Germinal center (tissue), 1 donor: Measurements from ENCODE around the gene KIF6.
"Not testable (repeated sequence)": the region's sequence is repeated elsewhere in the genome, so short reads cannot be mapped to it uniquely, and the experiment has no call there.

Experiments
- DNase-seq: peaks from one replicate; pipeline ENCODE4 v3.0.0; 2012; ENCODE audit warnings: mixed read lengths, low spot score

KIF6 gene

DNA sequence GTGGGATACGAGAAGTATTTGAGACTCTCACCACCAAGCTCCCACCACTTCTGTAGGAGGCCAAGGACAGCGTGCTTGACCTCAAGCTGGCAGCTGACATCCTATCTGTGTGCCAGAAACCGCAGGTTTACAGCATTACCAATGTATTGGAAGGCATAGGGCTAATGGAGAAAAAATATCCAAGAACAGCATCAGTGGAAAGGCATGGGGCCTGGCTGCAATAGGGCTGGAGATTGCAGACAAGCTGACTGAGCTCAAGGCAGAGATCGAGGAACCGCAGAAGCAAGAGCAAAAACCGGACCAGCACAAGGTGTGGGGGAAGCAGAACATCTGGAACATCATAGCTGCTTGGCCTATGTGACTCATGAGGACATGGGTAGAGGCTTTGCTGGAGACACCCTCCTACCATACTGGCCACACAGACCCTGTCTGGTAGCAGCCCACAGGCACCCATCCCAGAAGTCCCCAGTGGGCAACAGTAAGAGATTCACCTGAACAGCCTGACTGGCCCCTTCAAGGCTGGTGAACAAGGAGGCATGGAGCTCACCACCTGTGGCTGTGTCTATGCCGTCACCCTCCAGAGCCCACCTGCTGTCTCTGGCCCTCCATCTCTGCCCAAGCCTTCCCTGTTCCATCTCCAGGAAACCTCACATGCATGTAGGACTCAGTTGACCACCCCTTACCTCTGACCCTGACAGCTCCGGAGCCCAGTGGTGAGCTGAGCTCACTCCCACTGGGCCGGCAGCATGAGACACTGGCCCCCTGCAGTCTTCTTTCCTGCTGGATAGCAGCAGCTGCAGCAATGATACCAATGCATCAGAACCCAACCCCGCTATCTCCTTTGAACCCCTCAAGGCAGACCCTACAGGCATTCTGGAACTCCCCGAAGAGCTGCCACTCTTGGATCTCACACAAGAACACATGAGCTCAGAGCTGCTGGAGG lies 171.1 kb downstream of the KIF6 start:
- no peak for DNase-seq

DNA sequence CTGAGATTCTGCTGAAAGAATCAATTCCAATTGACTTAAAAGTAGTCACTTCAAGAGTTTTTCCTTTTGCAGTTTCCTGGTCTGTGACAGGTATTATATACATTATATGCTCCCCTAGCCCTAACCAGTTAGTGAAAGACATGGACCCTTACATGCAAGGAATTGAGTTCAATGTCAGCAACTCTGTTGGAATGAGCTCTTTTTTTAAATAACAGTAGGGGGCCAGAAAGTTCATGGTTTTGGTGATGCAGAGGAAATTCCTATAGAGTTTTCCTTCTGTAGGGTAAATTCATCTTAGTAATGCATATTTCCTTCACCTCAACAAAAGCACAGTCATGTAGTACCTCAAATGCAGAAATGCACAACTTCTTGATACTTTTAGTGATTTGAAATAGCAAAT lies 172.2 kb downstream of the KIF6 start:
- DNase-seq, result no peak

DNA sequence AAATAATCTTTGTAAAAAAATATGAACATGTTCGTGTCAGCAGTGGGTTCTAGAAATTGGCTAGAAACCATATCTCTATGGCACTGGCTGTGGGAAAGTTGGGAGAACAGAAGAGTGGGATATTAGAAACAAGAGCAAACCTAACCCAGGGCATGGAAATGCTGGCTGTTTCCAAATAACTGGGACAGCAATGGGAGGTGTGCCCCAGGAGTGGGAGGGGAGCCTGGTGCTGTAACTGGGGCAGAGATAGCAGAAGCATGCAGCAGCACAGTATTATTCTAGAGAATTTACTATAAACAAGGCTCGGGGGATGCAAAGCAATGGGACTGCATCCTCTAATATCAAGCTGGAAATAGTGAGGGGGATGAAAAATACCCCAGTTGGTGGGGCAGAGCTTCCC lies 175.0 kb downstream of the KIF6 start:
- no peak for DNase-seq

DNA sequence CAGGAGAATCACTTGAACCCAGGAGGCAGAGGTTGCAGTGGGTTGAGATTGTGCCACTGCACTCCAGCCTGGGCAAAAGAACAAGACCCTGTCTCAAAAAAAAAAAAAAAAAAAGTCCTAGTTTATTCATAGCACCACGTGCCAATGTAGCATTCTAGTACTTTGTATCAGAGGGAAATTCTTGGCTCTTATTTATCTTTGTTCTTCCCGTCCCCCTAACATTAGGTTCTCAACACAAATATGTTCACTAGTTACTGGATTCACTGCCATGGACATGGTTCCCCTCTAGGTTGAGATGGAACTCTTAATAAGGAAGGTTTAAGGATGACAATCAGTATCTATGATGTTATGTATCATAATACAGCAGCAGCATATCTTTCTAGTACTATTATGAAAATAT lies 178.5 kb downstream of the KIF6 start:
- DNase-seq, result no peak

DNA sequence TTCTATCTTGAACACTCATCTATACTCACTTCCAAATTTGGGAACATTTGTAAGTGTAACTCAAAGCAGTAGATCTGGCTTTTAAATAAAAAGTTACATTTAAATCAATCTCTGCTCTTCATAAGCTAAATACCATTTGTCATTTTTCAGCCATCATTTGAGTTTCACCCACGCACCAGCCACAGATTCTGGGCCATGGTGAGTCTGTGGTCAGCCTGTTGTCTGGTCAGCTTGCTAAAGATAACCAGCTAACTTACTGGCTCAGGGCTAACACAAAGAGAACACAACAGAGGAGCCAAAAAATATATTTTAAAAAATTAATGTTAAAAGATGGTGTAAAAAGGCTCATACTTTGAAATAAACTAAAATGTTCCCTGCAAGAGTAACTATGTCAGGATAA lies 181.3 kb downstream of the KIF6 start:
- DNase-seq, result no peak

DNA sequence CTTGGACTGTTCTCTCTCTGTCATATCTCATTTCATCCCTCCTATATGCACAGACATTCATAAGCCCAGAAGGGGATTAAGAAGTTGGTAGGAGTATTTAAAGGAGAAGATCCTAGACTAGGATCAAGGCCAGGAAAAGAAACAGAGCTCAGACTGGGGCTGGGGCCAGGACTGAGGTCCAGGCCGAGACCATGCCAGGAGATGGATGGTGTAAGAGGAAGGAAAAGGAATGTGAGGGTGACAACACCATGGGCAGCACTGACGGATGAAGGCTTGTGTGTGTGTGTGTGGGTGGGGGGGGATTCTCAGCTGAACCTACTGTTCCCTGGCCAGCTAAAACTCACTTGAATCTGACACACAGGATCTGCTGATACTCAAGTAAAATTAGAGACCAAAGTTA lies 182.1 kb downstream of the KIF6 start:
- no peak for DNase-seq

DNA sequence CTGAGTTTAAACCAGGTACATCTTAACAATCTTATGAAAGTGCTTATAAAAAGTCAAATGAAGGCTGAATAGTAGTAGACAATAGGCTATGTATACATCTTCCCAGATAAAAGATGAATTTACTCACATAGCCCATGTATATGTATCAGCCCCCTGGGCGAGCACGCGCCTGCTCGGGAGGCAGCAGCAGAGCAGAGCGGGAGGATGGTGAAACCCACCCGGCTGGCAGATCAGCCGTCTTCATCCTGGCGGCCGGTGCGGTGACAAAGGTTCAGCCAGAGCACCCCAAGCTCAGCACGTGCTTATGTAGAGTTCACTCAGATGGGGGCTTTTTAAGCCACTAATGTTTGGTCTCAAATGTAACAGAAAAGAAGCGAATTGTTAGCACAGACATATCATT lies 184.8 kb downstream of the KIF6 start:
- DNase-seq, result no peak

DNA sequence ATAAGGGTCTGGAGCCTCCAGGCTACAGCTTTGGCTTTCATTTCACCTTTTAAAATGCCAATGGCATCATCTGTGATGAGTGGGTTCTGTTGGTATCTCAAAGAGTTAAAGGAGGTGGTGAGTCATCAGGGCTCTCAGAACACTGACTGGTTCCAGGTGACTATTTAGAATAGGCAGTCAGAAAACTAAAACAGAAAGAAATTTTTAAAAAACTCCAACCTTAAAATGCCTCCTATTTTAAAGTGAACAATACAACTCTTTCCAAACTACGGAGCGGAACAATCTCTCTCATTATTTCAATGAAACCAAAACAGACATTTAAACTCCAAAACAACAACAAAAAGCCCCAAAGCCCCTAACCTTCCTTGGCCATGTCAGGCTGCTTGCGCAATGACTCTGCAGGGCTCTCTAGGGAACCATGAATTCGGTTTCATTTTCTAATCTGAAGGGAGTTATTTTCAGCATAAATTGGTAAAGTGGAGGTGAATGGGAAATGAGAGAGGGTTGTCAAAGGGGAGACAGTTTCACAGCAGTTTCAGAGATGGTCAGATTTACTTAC lies 194.9 kb downstream of the KIF6 start:
- DNase-seq, result peak; percentile 8

DNA sequence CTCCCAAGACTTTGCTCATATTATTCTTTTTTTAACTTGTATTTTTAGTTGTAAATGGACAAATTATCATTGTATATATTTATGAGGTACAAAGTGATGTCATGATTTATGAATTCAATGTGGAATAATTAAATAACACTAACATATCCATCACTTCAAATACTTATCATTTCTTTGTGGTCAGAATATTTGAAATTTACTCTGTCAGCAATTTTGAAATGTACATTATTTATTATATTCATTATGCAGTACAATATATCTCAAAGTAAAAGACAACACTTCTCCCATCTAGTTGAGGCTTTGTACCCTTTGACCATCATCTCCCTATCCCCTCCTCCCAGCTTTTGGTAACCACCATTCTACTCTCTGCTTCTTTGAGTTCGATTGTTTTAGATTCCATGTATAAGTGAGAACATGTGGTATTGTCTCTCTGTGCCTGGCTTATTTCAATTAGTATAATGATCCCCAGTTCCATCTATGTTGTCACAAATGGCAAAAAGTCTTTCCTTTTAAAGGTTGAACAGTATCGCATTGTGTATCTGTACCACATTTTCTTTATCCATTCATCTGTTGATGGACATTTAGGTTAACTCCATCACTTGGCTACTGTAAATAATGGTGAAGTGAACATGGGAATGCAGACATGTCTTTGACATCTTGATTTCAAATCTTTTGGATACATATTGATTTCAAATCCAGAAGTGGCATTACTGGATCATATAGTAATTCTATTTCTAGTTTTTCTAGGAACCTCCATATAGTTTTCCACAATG lies 197.2 kb downstream of the KIF6 start:
- DNase-seq, result no peak

DNA sequence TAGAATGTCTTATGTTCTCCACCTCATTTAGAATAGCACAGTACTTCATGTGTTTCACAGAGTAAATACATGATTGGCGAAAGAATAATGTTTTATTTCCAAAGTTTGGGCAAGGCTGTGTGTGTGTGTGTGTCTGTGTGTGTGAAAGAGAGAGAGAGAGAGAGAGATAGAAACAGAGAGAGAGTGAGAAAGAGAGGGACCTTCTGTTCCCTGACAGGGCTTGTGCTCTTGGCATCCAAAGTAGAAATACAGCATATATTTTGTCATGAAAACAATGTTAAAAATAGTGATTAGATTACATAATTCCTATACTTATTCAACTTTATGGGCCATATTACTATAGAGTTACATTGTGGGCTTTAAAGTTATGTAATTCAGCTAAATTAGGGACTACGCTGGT lies 201.2 kb downstream of the KIF6 start:
- no peak for DNase-seq

DNA sequence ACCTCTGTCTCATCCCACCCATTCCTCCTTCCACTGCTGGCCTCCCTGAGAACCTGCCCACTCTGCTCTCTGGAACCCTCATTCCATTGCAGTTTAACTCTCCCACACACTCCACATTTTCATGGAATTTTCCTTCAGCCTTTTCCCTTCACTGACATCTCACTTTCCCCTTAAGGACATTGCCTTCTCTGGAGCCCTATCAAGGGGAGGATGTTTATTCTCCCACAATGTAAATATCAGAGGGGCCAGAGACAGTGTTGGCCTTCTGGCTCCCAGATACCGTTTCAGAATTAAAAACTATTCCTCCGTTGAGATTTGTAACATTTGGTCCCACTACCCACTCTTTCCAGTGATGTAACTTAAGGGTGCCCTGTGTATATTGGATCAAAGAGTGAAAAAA lies 203.2 kb downstream of the KIF6 start:
- no peak for DNase-seq

DNA sequence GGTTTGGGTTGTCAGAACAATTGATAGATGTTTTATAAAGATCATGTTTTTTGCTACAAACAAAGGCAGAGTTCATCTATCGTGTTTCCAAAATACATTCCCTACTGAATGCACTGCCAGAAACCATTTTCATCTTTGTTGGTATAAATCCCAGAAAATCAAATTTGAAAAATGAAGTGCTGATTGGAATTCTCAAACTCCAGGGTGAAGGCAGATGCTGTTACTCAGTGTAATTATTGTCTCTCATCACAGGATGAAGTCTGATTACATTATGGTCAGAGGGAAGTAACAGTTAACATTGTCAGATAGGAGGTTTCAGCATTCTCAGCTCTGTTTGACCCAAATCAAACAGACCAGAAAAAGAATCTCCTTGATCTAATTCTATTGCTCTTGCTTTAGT lies 204.3 kb downstream of the KIF6 start:
- DNase-seq, result no peak

DNA sequence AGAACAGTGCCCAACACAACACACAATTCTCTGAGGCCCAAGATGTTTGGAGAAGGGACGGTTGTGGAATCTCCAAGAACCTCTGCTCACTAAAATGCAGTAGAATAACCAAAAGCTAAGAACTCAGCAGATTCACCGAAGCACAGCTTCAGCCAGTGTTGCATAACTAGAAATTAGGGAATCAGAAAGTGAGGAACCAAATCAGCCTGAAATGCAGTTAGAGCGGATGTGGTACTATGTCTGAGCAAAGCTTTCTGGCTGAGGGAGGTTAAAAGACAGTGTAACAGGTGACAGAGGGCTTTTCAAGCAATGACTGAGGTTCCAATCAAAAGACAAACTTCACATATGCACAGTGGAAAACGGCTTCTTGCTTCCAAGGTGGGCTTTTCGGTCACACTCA lies 204.8 kb downstream of the KIF6 start:
- DNase-seq, result no peak

DNA sequence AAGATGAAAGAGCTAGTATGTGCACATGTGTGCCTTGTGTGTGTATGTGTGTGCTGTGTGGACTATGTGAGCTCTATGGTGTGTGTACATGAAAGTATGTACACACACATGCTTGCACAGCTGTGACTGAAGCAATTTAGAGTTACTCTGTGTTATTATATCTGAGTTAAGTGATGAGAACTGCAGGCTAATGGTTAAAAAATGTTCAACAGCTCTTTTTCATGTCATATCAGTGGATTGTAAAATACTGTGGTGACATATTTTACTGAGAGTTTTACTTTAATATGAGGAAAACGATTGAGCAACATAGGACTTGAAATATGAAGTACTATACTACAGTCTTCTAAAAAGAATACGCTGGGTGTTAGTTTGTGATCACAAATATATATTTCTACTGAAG lies 207.0 kb downstream of the KIF6 start:
- no peak for DNase-seq

DNA sequence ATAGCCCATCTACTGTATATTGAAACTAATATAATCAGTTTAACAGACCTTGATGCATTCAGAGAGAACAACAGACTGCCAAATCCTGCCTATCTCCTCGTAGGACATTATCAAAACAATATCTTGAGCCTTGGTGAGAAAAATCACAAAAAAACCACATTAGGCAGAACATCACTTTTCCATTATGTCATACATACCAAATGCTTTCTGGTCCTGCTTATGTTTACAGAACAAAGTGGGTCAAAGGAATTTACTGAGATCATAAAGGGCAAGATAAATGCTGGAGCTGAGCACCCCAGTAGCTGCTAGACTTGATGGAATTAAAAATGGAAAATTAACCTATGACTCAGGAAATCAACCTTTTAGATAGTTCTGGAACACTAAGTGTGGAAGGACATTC lies 207.5 kb downstream of the KIF6 start:
- no peak for DNase-seq

DNA sequence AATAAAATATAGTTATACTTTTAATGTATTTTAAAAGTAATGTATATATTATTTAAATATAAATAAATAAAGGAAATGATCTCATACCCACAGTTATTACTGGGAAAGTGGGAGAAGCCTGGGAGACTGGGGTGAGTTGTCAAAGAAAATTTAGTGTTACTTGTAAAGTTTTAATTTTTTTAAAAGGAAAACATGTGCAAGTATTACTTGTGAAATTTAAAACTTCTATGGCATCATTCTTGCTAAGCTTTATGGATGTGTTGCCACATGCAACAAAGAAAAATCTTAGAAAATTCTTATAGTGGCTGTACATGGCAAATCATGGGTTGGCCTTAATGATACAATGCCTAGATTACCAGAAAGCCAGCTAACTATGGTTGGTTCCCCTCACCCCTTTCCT lies 208.7 kb downstream of the KIF6 start:
- no peak for DNase-seq

DNA sequence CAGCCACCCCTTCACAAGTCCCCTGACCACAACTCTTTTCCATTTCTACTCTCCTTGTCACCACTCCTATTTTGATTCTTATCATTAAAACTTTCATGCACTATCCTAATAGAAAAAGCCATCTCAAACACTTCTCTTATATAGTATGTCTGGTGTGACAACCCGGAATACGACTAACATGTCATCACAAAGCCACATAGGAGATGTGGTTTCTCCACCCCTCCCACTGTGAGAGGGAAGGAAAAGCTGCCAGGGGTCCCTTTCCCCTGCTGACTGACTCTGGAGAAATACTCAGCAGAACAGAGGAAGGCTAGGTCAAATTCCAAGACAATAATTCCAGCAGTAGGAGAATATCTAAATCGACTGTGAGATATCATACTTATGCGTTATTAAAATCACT lies 209.7 kb downstream of the KIF6 start:
- DNase-seq, result no peak

DNA sequence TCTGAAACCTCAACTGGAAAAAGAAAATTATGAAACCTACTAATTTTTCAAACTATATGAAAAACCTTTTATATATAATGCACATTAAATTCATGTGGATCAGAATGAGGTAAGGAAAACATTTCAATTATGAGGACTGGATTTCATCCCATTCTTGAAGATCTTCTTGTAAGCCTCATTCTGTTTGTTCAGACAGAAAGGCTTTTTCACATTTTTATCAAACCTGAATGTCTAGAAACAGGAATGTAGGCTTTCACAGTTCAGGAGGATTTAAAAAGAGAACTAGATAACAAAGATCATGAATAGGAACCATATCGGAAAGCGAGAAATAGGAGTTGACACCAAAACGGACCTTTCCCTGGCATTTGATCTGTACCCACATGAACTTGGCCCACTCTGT lies 210.2 kb downstream of the KIF6 start:
- no peak for DNase-seq

DNA sequence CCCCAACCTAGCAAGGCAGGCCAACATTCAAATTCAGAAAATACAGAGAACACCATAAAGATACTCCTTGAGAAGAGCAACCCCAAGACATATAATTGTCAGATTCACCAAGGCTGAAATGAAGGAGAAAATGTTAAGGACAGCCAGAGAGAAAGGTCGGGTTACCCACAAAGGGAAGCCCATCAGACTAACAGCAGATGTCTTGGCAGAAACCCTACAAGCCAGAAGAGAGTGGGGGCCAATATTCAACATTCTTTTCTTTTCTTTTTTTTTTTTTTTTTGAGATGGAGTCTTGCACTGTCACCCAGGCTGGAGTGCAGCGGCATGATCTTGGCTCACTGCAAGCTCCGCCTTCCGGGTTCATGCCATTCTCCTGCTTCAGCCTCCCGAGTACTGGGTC lies 215.4 kb downstream of the KIF6 start:
- DNase-seq, result not testable (repeated sequence)

DNA sequence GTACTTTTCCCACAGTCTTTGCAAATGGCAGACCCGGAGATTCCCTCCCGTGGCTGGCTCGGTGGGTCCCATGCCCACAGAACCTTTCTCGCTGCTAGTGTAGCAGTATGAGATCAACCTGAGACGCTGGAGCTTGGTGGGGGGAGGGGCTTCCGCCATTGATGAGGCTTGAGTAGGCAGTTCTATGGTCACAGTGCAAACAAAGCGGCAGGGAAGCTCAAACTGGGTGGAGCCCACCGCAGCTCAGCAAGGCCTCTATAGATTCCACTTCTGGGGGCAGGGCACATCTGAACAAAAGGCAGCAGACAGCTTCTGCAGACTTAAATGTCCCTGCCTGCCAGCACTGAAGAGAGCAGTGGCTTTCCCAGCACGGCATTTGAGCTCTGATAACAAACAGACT lies 216.7 kb downstream of the KIF6 start:
- no peak for DNase-seq

DNA sequence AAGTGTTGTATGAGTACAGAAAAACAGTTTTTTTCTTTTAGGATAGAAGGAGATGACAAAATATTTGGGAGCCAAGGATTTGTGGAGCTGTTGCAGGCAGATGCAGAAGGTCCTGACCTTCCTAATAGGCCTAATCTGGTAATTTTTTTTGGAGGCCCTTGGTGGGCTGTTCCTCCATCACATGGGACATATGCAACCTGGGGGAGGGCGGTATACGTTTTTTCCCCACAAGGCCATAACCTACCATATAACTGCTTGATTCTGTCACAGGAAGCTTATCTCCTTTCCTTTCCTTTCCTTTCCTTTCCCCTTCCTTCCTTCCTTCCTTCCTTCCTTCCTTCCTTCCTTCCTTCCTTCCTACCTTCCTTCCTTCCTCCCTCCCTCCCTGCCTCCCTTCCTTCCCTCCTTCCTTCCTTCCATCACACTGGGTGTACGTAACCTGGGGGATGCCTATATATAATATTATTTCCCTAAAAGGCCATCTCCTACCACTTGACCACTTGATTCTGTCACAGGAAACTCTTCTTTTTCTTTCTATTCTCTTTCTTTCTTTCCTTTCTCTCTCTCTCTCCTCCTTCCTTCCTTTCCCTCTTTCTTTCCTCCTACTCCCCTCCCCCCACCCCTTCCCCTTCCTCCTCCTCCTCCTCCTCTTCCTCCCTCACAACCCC lies 217.7 kb downstream of the KIF6 start:
- DNase-seq, result no peak

DNA sequence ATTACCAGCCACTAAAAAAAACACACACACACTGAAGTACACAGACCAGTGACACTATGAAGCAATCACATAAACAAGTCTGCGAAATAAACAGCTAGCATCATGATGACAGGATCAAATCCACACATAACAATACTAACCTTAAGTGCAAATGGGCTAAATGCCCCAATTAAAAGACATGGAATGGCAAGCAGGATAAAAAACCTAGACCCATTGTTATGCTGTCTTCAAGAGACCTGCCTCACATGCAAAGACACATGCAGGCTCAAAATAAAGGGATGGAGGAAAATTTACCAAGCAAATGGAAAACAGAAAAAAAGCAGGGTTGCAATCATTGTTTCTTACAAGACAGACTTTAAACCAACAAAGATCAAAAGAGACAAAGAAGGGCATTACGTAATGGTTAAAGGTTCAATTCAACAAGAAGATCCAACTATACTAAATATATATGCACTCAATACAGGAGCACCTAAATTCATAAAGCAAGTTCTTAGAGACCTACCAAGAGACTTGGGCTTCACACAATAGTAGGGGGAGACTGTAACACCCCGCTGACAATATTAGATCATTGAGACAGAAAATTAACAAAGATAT lies 222.7 kb downstream of the KIF6 start:
- not testable (repeated sequence) for DNase-seq
